ENCODE measurements around the gene CHFR.
A peak's percentile ranks its signal among the peaks of the same experiment; 100 is the strongest.

Gene CHFR

DNA sequence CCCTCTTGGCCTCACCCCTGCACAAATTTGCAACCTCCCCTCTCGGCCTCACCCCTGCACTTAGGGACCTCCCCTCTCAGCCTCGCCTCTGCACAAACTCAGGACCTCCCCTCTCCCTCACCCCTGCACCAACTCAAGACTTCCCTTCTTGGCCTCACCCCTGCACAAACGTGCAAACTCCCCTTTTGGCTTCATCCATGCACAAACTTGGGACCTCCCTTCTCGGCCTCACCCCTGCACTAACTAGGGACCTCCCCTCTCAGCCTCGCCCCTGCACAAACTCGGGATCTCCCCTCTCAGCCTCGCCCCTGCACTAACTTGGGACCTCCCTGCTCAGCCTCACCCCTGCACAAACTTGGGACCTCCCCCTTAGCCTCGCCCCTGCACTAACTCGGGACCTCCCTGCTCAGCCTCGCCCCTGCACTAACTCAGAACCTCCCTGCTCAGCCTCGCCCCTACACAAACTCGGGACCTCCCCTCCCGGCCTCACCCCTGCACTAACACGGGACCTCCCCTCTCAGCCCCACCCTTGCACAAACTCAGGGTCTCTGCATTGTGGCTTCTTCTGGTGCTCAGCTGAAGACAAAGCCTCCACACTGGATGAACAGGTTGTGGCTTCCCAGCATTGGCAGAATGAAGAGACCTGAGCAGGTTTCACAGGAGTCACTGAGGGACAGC, 47.7 kb downstream of the CHFR start:
- TF ChIP-seq ZNF274 (IDR thresholded peaks at IDR 0.05; ENCODE audit: low read depth, low read length) = no peak
- no peak overlapping the region for H3K4me3 ChIP-seq (ENCODE audit: low read length)

- H3K4me3 ChIP-seq (ENCODE audit: low read length) = no peak overlapping the region
- TF ChIP-seq ZNF274 (IDR thresholded peaks at IDR 0.05; ENCODE audit: low read depth, low read length) = no peak
These were observed 48.9 kb downstream of the CHFR start for GRCh38 chr12:132838410-132839080.

- no peak for TF ChIP-seq ZNF274 (IDR thresholded peaks at IDR 0.05; ENCODE audit: low read depth, low read length)
- no peak overlapping the region; the same call in 1 of the 2 replicates for H3K4me3 ChIP-seq (ENCODE audit: low read length)
These were observed 49.6 kb downstream of the CHFR start for GRCh38 chr12:132837693-132838409.

DNA sequence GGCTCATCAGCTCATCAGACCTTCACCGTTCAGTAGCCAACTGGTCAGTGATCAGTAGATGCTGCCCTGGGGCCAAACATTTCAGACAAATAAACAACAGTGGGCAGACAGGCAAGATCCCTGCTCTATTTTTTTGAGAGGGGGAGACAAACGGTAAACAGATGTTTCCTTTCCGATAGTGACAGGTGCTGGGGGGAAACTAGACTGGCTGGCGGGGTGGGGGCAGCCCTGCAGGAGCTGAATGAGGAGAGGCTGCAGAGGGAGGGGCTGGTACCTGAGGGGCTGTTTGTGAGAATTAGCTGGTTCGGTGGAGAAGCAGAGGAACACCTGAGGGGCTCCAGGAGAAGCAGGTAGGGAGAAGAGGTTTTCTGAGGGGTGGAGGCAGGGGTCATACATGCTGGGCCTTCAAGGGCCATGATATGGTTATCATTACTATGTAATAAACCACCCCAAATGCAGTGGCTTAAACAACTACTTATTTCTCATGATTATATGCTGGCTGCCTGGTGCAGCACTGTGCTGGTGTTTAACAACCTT, 50.5 kb downstream of the CHFR start:
- H3K4me3 ChIP-seq (ENCODE audit: low read length) = peak overlapping the region; percentile 73; the same call in 1 of the 2 replicates
- no peak for TF ChIP-seq ZNF274 (IDR thresholded peaks at IDR 0.05; ENCODE audit: low read depth, low read length)

GRCh38 chr12:132836230-132836629, 51.2 kb downstream of the CHFR start:
- H3K4me3 ChIP-seq (ENCODE audit: low read length) = peak overlapping the region; percentile 73; the same call in 1 of the 2 replicates

DNA sequence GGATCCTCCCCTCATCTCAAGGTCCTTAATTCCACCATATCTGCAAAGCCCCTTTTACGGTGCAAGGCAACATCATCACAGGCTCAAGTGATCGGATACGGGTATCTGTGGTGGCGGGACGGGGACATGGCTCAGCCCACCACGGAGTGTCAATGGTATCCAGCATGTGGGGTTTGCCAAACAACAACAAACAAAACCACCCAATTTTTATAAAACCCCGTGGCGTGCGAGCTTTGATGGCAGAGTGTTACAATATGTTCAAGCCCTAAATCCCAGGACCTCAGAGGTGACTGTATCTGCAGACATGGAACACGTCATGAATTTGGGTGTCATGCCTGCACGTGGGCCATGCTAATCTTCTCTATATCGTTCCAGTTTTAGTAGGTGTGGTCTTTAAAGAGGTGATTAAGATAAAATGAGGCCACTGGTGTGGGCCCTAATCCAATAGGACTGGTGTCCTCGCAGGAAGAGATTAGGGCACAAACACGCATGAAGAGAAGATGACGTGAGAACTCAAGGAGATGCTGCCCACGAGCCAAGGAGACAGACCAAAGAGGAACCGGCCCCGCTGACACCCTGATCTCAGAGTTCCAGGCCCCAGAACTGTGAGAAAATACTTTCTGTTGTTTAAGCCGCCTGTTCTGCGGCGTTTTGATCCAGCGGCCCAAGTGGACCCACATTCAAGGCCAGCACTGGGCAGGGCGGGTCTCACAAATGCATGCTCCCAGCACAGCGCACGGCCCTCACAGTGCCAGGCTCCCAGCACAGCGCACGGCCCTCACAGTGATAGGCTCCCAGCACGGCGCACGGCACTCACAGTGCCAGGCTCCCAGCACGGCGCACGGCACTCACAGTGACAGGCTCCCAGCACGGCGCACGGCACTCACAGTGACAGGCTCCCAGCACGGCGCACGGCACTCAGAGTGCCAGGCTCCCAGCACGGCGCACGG, 52.1 kb downstream of the CHFR start:
- no peak for TF ChIP-seq ZNF274 (IDR thresholded peaks at IDR 0.05; ENCODE audit: low read depth, low read length)

DNA sequence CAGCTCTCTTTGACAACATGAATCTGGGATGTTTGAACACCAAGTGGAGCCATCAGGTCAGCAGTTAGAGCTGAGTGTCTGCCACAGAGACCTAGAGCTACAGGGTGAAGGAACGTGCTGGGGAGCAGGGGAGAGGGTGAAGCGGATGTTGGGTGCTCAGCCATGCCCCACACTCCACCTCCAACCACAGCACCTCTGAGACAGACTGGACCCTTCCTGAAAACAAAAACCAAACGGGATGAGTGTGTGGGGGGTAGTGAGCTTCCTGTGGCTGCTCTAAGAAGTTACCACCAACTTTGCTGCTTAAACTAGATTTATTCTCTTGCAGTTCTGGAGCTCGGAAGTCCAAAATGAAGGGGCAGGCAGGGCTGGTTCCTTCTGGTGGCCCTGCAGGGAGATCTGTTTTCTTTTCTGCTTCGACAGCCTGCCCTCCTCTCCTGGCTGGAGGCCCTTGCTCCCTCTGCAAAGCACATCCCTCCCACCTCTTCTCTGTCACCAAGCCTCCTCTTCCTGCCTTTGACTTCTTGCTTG, 53.2 kb downstream of the CHFR start:
- peak overlapping the region; percentile 25; the same call in 1 of the 2 replicates for H3K4me3 ChIP-seq (ENCODE audit: low read length)
- TF ChIP-seq ZNF274 (IDR thresholded peaks at IDR 0.05; ENCODE audit: low read depth, low read length) = no peak

More for the DNA sequence above, 52.1 kb downstream of the CHFR start:
- H3K4me3 ChIP-seq (ENCODE audit: low read length) = peak overlapping the region; percentile 48; the same call in 1 of the 2 replicates

- no peak overlapping the region for H3K4me3 ChIP-seq (ENCODE audit: low read length)
- TF ChIP-seq ZNF274 (IDR thresholded peaks at IDR 0.05; ENCODE audit: low read depth, low read length) = no peak
These were observed 54.1 kb downstream of the CHFR start for GRCh38 chr12:132833341-132833740.

DNA sequence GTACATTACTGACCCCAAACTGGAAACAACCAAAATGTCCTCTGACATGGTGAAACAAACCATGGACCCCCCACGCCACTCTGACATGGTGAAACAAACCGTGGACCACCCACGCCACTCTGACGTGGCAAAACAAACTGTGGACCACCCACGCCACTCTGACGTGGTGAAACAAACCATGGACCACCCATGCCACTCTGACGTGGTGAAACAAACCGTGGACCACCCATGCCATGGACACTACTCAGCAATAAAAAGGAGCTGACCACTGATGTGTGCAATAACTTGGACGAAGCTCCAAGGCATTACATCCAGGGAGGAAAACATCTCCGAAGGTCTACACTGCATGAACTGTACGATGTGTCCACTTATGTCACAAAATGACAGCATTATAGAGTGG, 55.6 kb downstream of the CHFR start:
- TF ChIP-seq ZNF274 (IDR thresholded peaks at IDR 0.05; ENCODE audit: low read depth, low read length) = no peak
- no peak overlapping the region for H3K4me3 ChIP-seq (ENCODE audit: low read length)

GRCh38 chr12:132828706-132829534, 58.5 kb downstream of the CHFR start, which contains the start of gene GOLGA3:
GOLGA3 (minus strand) TSS chr12:132828869; CDS start chr12:132822128, 6,741 bp downstream.
- no peak for TF ChIP-seq ZNF274 (IDR thresholded peaks at IDR 0.05; ENCODE audit: low read depth, low read length)
- H3K4me3 ChIP-seq (ENCODE audit: low read length) = peak within 1 kb of the TSS; percentile 64

DNA sequence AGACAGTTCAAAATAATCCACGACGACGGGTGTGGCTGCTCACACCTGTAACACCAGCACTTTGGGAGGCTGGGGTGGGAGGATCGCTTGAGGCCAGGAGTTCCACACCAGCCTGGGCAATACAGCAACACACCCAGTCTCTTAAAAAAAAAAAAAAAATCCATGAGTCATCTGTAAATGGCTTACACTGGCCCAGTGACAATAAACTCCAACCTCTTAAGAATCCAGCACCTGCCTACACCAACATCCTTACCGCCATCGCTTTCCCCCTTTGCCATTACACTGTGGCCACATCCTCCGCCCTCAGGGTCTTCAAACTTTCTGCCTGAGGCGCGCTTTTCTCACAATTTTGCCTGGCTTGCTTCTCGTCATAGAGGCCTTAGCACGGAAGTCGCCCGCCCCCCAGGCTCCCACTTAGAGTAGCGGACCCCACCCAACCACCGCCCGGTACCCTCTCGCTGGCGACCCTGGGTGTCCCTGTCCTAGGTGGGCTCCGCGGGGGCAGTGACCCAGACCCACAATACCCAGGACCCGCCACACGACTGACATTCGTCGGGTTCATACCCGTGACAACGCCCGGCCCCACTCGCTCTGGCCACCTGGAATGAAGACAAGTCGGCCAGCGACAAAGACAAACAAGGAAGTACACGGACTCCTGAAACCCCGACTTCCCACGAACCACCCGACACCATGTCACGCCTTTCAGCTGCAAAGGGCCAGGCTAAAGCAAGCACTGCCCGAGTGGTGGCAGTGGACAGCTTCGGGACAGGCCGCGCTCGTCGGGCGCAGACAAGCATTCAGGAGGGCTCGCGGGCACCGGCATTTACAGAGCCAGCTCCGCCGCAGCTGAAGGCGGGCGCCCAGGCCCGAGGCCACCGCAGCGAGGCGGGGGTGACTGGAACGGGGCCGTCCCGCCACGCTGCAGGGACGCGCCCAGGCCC, 59.4 kb downstream of the CHFR start:
- peak overlapping the region; percentile 64 for H3K4me3 ChIP-seq (ENCODE audit: low read length)
- no peak for TF ChIP-seq ZNF274 (IDR thresholded peaks at IDR 0.05; ENCODE audit: low read depth, low read length)

Data from GM08714 (cell line).